Chondrocyte (in vitro differentiated cells): ENCODE measurements around the gene IGLL5. TPM values are rescaled to one million over a fixed set of nuclear protein-coding genes. Genes with fewer than 3 reads are reported as not detected.

Experiments
- DNase-seq: peaks from one replicate; pipeline ENCODE4 v3.0.0; 2021; ENCODE audit warnings: mixed read lengths, low spot score
- H3K27ac Mint-ChIP-seq: one replicate; pipeline ENCODE4 v1.8.0; 2021; ENCODE audit warnings: mild to moderate bottlenecking, moderate library complexity, mixed read lengths; ENCODE audit not compliant: unreplicated experiment
- H3K27me3 Mint-ChIP-seq: 2 replicates; pipeline ENCODE4 v1.8.0; 2021; ENCODE audit warnings: low read depth, mixed read lengths
- H3K36me3 Mint-ChIP-seq: 2 replicates; pipeline ENCODE4 v1.8.0; 2021; ENCODE audit warnings: low read depth, mixed read lengths
- H3K4me1 Mint-ChIP-seq: 2 replicates; pipeline ENCODE4 v1.8.0; 2021; ENCODE audit warnings: low read depth, mild to moderate bottlenecking, mixed read lengths
- H3K4me3 Mint-ChIP-seq: one replicate; pipeline ENCODE4 v1.8.0; 2021; ENCODE audit warnings: mild to moderate bottlenecking, moderate library complexity, mixed read lengths; ENCODE audit not compliant: unreplicated experiment
- H3K9me3 Mint-ChIP-seq: 2 replicates; pipeline ENCODE4 v1.8.0; 2021; ENCODE audit warnings: low read depth, mixed read lengths
- CTCF ChIP-seq: fragments of 200-600 bp; sonication (generic); IDR thresholded peaks from 2 replicates; pipeline ENCODE4 v1.5.0; 2021; ENCODE audit warnings: antibody characterized with exemption, mild to moderate bottlenecking, moderate library complexity
- total RNA-seq: library from RNA; stranded (reverse); gene quantifications from 3 replicates; pipeline ENCODE4 v1.2.1, GENCODE V29; 2021

Gene IGLL5
- total RNA-seq, 1 donor from 2014 or later: not detected

- Mint-ChIP-seq H3K4me1 (no peaks in the 10 kb centered on the region), H3K4me3 (no peak overlapping the region), H3K27me3 (peaks cover 53% of the 10 kb centered on the region), H3K27ac (no peak overlapping the region), H3K9me3 (no peaks in the 10 kb centered on the region), H3K36me3 (no peaks in the 10 kb centered on the region)
- no peak for DNase-seq
- no peak for TF ChIP-seq CTCF
These were observed 5.6 kb downstream of the IGLL5 start for GRCh38 chr22:22893077-22893805.

- H3K27ac Mint-ChIP-seq: no peak overlapping the region
- no peaks in the 10 kb centered on the region for H3K9me3 Mint-ChIP-seq
These were observed 6.5 kb downstream of the IGLL5 start for GRCh38 chr22:22893891-22894739.

GRCh38 chr22:22894740-22895731 lies 7.4 kb downstream of the IGLL5 start:
- Mint-ChIP-seq H3K27me3 (peaks cover 49% of the 10 kb centered on the region), H3K4me1 (no peaks in the 10 kb centered on the region), H3K4me3 (no peak overlapping the region)

More at GRCh38 chr22:22893891-22894739, 6.5 kb downstream of the IGLL5 start:
- Mint-ChIP-seq H3K27me3 (peaks cover 48% of the 10 kb centered on the region), H3K4me3 (no peak overlapping the region), H3K4me1 (no peaks in the 10 kb centered on the region), H3K36me3 (no peaks in the 10 kb centered on the region)
- DNase-seq: no peak
- no peak for TF ChIP-seq CTCF

GRCh38 chr22:22895776-22896445 lies 8.3 kb downstream of the IGLL5 start:
- Mint-ChIP-seq H3K4me1 (no peaks in the 10 kb centered on the region), H3K4me3 (no peak overlapping the region), H3K27me3 (peaks cover 48% of the 10 kb centered on the region), H3K27ac (no peak overlapping the region), H3K36me3 (no peaks in the 10 kb centered on the region), H3K9me3 (no peaks in the 10 kb centered on the region)
- no peak for TF ChIP-seq CTCF
- DNase-seq: no peak

More at GRCh38 chr22:22894740-22895731, 7.4 kb downstream of the IGLL5 start:
- TF ChIP-seq CTCF: no peak
- no peak for DNase-seq
- Mint-ChIP-seq H3K9me3 (no peaks in the 10 kb centered on the region), H3K27ac (no peak overlapping the region), H3K36me3 (no peaks in the 10 kb centered on the region)
